HEK293 (cell line): ENCODE results near the gene ACCSL.

Experiments
- RBAK ChIP-seq: fragments of 450-650 bp; formaldehyde crosslinking; IDR thresholded peaks from 2 replicates; pipeline ENCODE4 v1.5.1; 2016; ENCODE audit warnings: missing biosample characterization, missing genetic modification characterization
- SP2 ChIP-seq: fragments of 450-650 bp; formaldehyde crosslinking; IDR thresholded peaks from 2 replicates; pipeline ENCODE4 v1.5.1; 2016; ENCODE audit warnings: missing biosample characterization, missing genetic modification characterization
- ZNF155 ChIP-seq: fragments of 450-650 bp; formaldehyde crosslinking; IDR thresholded peaks from 2 replicates; pipeline ENCODE4 v1.5.1; 2016; ENCODE audit warnings: missing biosample characterization, missing genetic modification characterization
- ZNF513 ChIP-seq: fragments of 450-650 bp; IDR thresholded peaks from 2 replicates; pipeline ENCODE4 v1.5.1; 2018; ENCODE audit warnings: missing biosample characterization, missing genetic modification characterization
- TF ChIP-seq, protein P1 (sequence below): fragments of 450-650 bp; formaldehyde crosslinking; IDR thresholded peaks from 2 replicates; pipeline ENCODE4 v1.5.1; 2016; ENCODE audit warnings: missing biosample characterization, missing genetic modification characterization, low read depth

DNA sequence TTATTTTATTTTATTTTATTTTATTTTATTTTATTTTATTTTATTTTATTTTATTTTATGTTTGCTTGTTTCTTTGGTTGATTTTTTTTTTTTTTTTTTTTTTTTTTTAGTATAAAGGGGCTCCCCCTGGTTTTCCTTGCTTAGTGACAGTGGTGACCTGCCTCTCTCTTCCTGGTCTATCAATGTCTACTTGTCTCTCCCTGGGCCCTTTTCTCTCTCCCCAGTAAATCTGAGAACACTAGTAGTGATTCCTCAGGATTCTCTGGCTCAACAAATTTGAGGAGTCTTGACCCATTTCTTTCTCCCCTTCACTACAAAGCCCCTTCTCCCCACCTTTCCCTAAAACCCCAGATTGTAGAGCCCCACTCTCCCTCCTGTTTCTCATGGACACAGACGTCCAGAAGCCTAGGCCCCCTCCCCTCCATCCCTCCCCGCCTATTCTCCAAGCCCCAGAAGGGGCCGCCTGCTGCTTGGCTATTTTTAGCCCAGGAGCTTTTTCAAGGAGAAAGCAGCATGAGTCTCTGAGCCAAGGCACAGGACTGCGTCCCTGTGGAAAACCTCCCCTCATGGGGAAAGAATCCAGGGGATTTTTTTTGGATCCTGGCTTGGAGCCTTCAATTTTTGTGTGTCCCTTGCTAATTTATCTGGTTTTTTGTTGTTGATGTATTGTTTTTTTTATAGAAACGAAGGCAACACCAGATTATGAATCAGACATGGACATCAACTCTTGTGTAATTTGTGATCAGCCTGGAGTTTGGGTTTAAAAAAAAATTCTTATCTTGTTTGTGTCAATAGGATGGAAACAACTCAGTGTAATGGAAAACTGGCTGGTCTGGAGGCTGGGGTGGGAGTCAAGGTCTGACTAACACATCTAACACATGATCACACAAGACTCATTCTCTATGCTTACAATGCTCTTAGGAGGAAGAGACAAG lies 17.5 kb upstream of the ACCSL start:
- TF ChIP-seq ZNF513 (no peak), RBAK (no peak), SP2 (tag by site-specific recombination) (no peak), ZNF155 (no peak)
- TF ChIP-seq, protein P1, sequence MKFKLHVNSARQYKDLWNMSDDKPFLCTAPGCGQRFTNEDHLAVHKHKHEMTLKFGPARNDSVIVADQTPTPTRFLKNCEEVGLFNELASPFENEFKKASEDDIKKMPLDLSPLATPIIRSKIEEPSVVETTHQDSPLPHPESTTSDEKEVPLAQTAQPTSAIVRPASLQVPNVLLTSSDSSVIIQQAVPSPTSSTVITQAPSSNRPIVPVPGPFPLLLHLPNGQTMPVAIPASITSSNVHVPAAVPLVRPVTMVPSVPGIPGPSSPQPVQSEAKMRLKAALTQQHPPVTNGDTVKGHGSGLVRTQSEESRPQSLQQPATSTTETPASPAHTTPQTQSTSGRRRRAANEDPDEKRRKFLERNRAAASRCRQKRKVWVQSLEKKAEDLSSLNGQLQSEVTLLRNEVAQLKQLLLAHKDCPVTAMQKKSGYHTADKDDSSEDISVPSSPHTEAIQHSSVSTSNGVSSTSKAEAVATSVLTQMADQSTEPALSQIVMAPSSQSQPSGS: no peak
